ENCODE data around the gene SLC35D3. TPM values are rescaled to one million over a fixed set of nuclear protein-coding genes. Genes with fewer than 3 reads are reported as not detected.

The SLC35D3 gene
- total RNA-seq, 1 experiment from 2014 or later = 0.39 TPM

DNA sequence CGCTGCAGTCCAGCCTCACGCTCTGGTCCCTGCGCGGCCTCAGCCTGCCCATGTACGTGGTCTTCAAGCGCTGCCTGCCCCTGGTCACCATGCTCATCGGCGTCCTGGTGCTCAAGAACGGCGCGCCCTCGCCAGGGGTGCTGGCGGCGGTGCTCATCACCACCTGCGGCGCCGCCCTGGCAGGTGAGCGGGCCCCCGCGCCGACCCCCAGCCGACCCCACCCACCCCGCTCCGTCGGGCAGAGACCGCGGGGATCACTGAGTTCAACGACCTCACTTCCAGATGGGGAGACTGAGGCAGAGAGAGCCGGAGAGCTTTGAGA lies 545 bp downstream of the SLC35D3 start:
- Mint-ChIP-seq H3K27ac (no peak overlapping the region), H3K4me1 (peaks cover 22% of the 10 kb centered on the region), H3K36me3 (no peaks in the 10 kb centered on the region), H3K9me3 (no peaks in the 10 kb centered on the region), H3K4me3 (peak overlapping the region; percentile 77), H3K27me3 (ENCODE audit: low read depth) (peaks cover 73% of the 10 kb centered on the region)
- CTCF ChIA-PET = interaction anchor here (0.5 to 2.7 kb wide), 12 partner anchors 19 to 395 kb away, joined by 3 to 16 read pairs (median 4); partner anchors contain the start of genes MAP3K5 and MAP7
- POLR2A ChIA-PET = interaction anchor here (0.6 to 1.8 kb wide), 4 partner anchors 12 to 121 kb away, joined by 3 to 6 read pairs (median 4); partner anchors contain the start of gene IL20RA
- ATAC-seq = no peak
- TF ChIP-seq, protein P1, sequence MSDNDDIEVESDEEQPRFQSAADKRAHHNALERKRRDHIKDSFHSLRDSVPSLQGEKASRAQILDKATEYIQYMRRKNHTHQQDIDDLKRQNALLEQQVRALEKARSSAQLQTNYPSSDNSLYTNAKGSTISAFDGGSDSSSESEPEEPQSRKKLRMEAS (CRISPR knock-in tag; IDR thresholded peaks at IDR 0.05) = peak; percentile 36; the same call in 1 of the 2 replicates
- TF ChIP-seq E2F5 (CRISPR knock-in tag; IDR thresholded peaks at IDR 0.05) (no peak), OVOL2 (CRISPR knock-in tag; IDR thresholded peaks at IDR 0.05; ENCODE audit: borderline replicate concordance) (no peak), IRF2 (CRISPR knock-in tag; IDR thresholded peaks at IDR 0.05; ENCODE audit: borderline replicate concordance, low read depth) (no peak), ZNF263 (CRISPR knock-in tag; IDR thresholded peaks at IDR 0.05; ENCODE audit: low read depth) (no peak), FOXP1 (CRISPR knock-in tag; IDR thresholded peaks at IDR 0.05; ENCODE audit: borderline replicate concordance) (no peak), FOXJ3 (CRISPR knock-in tag; IDR thresholded peaks at IDR 0.05; ENCODE audit: borderline replicate concordance) (no peak), TEAD1 (CRISPR knock-in tag; IDR thresholded peaks at IDR 0.05) (no peak), SMAD4 (CRISPR knock-in tag; IDR thresholded peaks at IDR 0.05) (no peak), ATF1 (CRISPR knock-in tag; IDR thresholded peaks at IDR 0.05) (peak; percentile 13; the same call in 1 of the 2 replicates)
- TF ChIP-seq, protein P2, sequence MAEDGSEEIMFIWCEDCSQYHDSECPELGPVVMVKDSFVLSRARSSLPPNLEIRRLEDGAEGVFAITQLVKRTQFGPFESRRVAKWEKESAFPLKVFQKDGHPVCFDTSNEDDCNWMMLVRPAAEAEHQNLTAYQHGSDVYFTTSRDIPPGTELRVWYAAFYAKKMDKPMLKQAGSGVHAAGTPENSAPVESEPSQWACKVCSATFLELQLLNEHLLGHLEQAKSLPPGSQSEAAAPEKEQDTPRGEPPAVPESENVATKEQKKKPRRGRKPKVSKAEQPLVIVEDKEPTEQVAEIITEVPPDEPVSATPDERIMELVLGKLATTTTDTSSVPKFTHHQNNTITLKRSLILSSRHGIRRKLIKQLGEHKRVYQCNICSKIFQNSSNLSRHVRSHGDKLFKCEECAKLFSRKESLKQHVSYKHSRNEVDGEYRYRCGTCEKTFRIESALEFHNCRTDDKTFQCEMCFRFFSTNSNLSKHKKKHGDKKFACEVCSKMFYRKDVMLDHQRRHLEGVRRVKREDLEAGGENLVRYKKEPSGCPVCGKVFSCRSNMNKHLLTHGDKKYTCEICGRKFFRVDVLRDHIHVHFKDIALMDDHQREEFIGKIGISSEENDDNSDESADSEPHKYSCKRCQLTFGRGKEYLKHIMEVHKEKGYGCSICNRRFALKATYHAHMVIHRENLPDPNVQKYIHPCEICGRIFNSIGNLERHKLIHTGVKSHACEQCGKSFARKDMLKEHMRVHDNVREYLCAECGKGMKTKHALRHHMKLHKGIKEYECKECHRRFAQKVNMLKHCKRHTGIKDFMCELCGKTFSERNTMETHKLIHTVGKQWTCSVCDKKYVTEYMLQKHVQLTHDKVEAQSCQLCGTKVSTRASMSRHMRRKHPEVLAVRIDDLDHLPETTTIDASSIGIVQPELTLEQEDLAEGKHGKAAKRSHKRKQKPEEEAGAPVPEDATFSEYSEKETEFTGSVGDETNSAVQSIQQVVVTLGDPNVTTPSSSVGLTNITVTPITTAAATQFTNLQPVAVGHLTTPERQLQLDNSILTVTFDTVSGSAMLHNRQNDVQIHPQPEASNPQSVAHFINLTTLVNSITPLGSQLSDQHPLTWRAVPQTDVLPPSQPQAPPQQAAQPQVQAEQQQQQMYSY (CRISPR knock-in tag; IDR thresholded peaks at IDR 0.05) = no peak
- no peak for DNase-seq (ENCODE audit: low spot score)

DNA sequence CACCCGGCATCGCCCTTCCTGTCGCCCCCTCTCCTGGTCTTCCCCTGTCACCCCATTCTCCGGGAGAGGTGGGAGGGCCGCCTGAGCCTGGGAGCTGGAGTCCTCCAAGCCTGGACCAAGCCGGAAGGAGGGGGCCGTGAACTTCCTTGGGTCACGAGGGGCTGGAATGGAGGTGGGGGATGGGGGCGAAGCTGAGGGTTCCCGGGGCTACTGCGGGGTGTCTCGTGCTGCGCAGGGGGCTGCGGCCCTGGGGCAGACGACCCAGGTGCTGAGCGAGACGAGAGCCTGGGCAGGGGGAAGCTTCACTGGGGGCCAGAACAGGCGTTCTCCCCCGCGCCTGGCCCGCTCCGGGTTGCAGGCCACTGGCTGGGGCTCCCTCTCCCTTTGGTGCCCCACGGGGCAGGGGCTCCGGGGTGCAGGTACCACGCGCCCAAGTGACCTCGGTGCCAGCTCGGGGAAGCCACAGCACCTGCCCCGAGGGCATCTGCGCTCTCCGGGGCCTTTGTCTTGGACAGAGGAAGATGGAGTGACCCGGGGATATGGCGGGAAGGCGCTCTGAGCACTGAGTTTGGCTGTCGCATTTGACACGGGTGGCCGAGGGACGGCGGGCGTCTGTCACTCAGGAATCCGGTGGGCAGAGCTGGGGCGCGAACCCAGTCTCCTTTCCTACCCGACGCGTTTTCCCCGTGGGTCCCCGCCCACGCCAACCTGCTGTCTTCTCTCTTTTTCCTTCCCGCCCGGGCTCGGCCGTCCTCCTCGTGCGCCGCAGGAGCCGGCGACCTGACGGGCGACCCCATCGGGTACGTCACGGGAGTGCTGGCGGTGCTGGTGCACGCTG lies 1.2 kb downstream of the SLC35D3 start:
- Mint-ChIP-seq H3K4me1 (peaks cover 22% of the 10 kb centered on the region), H3K36me3 (no peaks in the 10 kb centered on the region), H3K4me3 (peak overlapping the region; percentile 77), H3K27me3 (ENCODE audit: low read depth) (peaks cover 73% of the 10 kb centered on the region), H3K27ac (no peak overlapping the region), H3K9me3 (no peaks in the 10 kb centered on the region)
- ChIA-PET POLR2A (interaction anchor here (1.8 kb wide), 1 partner anchor 34 kb away, joined by 4 read pairs; no protein-coding TSS in a partner anchor), CTCF (interaction anchor here (0.5 to 2.7 kb wide), 9 partner anchors 35 to 396 kb away, joined by 3 to 16 read pairs (median 4); partner anchors contain the start of gene MAP7)
- DNase-seq (ENCODE audit: low spot score) (peak; percentile 47), ATAC-seq (peak; percentile 9; the same call in 1 of the 2 replicates)
- TF ChIP-seq FOXP1 (CRISPR knock-in tag; IDR thresholded peaks at IDR 0.05; ENCODE audit: borderline replicate concordance) = 0 out of 2 replicates have a peak, but pooled peaks have one; percentile 23
- TF ChIP-seq NFE2L1 (CRISPR knock-in tag; IDR thresholded peaks at IDR 0.05) = 0 out of 2 replicates have a peak, but pooled peaks have one; percentile 4
- no peak for TF ChIP-seq CREM (CRISPR knock-in tag; IDR thresholded peaks at IDR 0.05)

DNA sequence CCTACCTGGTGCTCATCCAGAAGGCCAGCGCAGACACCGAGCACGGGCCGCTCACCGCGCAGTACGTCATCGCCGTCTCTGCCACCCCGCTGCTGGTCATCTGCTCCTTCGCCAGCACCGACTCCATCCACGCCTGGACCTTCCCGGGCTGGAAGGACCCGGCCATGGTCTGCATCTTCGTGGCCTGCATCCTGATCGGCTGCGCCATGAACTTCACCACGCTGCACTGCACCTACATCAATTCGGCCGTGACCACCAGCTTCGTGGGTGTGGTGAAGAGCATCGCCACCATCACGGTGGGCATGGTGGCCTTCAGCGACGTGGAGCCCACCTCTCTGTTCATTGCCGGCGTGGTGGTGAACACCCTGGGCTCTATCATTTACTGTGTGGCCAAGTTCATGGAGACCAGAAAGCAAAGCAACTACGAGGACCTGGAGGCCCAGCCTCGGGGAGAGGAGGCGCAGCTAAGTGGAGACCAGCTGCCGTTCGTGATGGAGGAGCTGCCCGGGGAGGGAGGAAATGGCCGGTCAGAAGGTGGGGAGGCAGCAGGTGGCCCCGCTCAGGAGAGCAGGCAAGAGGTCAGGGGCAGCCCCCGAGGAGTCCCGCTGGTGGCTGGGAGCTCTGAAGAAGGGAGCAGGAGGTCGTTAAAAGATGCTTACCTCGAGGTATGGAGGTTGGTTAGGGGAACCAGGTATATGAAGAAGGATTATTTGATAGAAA lies 2.0 kb downstream of the SLC35D3 start:
- POLR2A ChIA-PET = interaction anchor here (1.8 kb wide), 1 partner anchor 33 kb away, joined by 4 read pairs; no protein-coding TSS in a partner anchor
- H3K9me3 Mint-ChIP-seq = 0 out of 2 replicates have a peak, but pooled peaks cover 4% of the 10 kb centered on the region
- DNase-seq (ENCODE audit: low spot score) = no peak
- H3K4me1 Mint-ChIP-seq = peaks cover 20% of the 10 kb centered on the region
- H3K4me3 Mint-ChIP-seq = peak overlapping the region; percentile 47
- no peak for ATAC-seq
- CTCF ChIA-PET = no interaction called here
- H3K27me3 Mint-ChIP-seq (ENCODE audit: low read depth) = peaks cover 66% of the 10 kb centered on the region
- no peaks in the 10 kb centered on the region for H3K36me3 Mint-ChIP-seq
- H3K27ac Mint-ChIP-seq = no peak overlapping the region
- TF ChIP-seq ELF4 (CRISPR knock-in tag; IDR thresholded peaks at IDR 0.05; ENCODE audit: low read depth) (no peak), NFATC4 (CRISPR knock-in tag; IDR thresholded peaks at IDR 0.05) (no peak), SP1 (CRISPR knock-in tag; conservative IDR thresholded peaks at IDR 0.05) (no peak)
- TF ChIP-seq, protein P3, sequence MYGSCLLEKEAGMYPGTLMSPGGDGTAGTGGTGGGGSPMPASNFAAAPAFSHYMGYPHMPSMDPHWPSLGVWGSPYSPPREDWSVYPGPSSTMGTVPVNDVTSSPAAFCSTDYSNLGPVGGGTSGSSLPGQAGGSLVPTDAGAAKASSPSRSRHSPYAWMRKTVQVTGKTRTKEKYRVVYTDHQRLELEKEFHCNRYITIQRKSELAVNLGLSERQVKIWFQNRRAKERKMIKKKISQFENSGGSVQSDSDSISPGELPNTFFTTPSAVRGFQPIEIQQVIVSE (CRISPR knock-in tag; IDR thresholded peaks at IDR 0.05; ENCODE audit: borderline replicate concordance) = no peak
- TF ChIP-seq, protein P4, sequence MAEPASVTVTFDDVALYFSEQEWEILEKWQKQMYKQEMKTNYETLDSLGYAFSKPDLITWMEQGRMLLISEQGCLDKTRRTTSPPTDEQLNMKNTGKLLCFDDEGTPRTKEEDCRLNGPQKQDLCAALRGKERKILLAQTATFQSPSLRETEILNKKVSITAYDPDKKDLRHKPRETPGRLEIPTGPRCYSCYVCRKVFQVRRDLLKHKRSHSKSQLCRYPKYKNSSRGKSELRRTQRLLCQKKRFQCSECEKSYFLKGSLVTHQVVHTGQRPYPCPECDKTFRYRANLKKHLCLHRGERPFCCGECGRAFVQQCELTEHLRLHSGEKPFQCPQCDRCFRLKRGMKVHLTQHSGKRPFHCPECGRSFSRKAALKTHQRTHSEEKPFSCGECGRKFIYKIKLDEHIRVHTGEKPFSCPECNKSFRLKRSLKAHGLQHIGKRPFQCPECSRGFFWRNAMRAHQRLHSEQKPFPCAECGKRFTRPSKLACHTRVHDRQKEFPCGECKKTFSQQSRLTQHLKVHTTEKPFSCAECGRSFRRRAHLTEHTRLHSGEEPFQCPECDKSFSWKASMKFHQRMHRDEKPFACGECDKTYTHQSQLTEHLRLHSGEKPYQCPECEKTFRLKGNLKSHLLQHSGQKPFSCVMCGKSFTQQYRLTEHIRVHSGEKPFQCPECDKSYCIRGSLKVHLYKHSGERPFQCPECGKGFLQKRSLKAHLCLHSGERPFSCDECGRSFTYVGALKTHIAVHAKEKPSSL (CRISPR knock-in tag; conservative IDR thresholded peaks at IDR 0.05) = no peak
- TF ChIP-seq, protein P5, sequence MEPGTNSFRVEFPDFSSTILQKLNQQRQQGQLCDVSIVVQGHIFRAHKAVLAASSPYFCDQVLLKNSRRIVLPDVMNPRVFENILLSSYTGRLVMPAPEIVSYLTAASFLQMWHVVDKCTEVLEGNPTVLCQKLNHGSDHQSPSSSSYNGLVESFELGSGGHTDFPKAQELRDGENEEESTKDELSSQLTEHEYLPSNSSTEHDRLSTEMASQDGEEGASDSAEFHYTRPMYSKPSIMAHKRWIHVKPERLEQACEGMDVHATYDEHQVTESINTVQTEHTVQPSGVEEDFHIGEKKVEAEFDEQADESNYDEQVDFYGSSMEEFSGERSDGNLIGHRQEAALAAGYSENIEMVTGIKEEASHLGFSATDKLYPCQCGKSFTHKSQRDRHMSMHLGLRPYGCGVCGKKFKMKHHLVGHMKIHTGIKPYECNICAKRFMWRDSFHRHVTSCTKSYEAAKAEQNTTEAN (CRISPR knock-in tag; IDR thresholded peaks at IDR 0.05) = no peak
